PC-3 (cell line): ENCODE measurements around the gene ATG2A. TPM values are rescaled to one million over a fixed set of nuclear protein-coding genes. Genes with fewer than 3 reads are reported as not detected.

Source experiments
- ATAC-seq: fragments of 200-7000 bp; cut with Tn5 transposase; 2 replicates; pipeline ENCODE4 v1.9.1; 2020; ENCODE audit warnings: mild to moderate bottlenecking, moderate library complexity
- BruUV-seq: library from RNA; stranded (reverse); fragments of 400-500 nt; replicated peaks from 2 replicates; lab custom pipeline; 2021; lab: Mats Ljungman, UMichigan
- CTCF ChIA-PET: fragments of 300-600 bp; sonication (Branson Sonifier 250); formaldehyde crosslinking; loops from one replicate; lab custom pipeline; 2022; ENCODE audit warnings: antibody characterized with exemption; lab: Charles Lee
- POLR2A ChIA-PET: fragments of 300-600 bp; sonication (Branson Sonifier 250); formaldehyde crosslinking; loops from one replicate; lab custom pipeline; 2022; ENCODE audit warnings: antibody characterized with exemption; ENCODE audit not compliant: unreplicated experiment; lab: Charles Lee
- DNase-seq: peaks from one replicate; pipeline ENCODE4 v3.0.0-alpha.2; 2015
- H2AFZ ChIP-seq: fragments of 300-600 bp; sonication (generic); 2 replicates; pipeline ENCODE4 v1.6.0; 2016; ENCODE audit warnings: antibody characterized with exemption, low read length
- H3F3A ChIP-seq: fragments of 300-600 bp; sonication (generic); one replicate; pipeline ENCODE4 v1.6.0; 2017; ENCODE audit warnings: antibody characterized with exemption, low read length, control low read depth, mild to moderate bottlenecking; ENCODE audit not compliant: unreplicated experiment
- H3K27ac ChIP-seq: fragments of 300-600 bp; sonication (generic); 2 replicates; pipeline ENCODE4 v1.5.1; 2016; ENCODE audit warnings: mild to moderate bottlenecking, low read length
- H3K27me3 ChIP-seq: fragments of 300-600 bp; sonication (generic); 2 replicates; pipeline ENCODE4 v1.6.1; 2016; ENCODE audit warnings: low read length, mixed read lengths
- H3K36me3 ChIP-seq: fragments of 300-600 bp; sonication (generic); 2 replicates; pipeline ENCODE4 v1.6.1; 2016; ENCODE audit warnings: low read depth, mixed run types, low read length, mixed read lengths
- H3K4me1 ChIP-seq: fragments of 300-600 bp; sonication (generic); 2 replicates; pipeline ENCODE4 v1.5.1; 2016; ENCODE audit warnings: low read length; ENCODE audit not compliant: insufficient read depth
- H3K4me2 ChIP-seq: fragments of 300-600 bp; sonication (generic); 2 replicates; pipeline ENCODE4 v1.6.0; 2016; ENCODE audit warnings: low read length
- H3K4me3 ChIP-seq: fragments of 300-600 bp; sonication (generic); 2 replicates; pipeline ENCODE4 v1.5.1; 2016; ENCODE audit warnings: mild to moderate bottlenecking, low read length, mixed read lengths
- H3K79me2 ChIP-seq: fragments of 300-600 bp; sonication (generic); 2 replicates; pipeline ENCODE4 v1.6.1; 2017; ENCODE audit warnings: low read length, mixed read lengths
- H3K9ac ChIP-seq: fragments of 300-600 bp; sonication (generic); 2 replicates; pipeline ENCODE4 v1.6.0; 2016; ENCODE audit warnings: mild to moderate bottlenecking, low read length
- H3K9me2 ChIP-seq: fragments of 300-600 bp; sonication (generic); replicated peaks from 2 replicates; pipeline ENCODE4 v1.6.1; 2016; ENCODE audit warnings: mixed run types, low read length, mixed read lengths
- H3K9me3 ChIP-seq: fragments of 300-600 bp; sonication (generic); 2 replicates; pipeline ENCODE4 v1.6.1; 2016; ENCODE audit warnings: low read length, mixed read lengths
- H4K20me1 ChIP-seq: fragments of 300-600 bp; sonication (generic); 2 replicates; pipeline ENCODE4 v1.6.1; 2016; ENCODE audit warnings: low read length, mixed read lengths
- CTCF ChIP-seq: fragments of 300-600 bp; sonication (generic); conservative IDR thresholded peaks from 2 replicates; pipeline ENCODE4 v1.5.1; 2017; ENCODE audit warnings: antibody characterized with exemption, low read depth, mild to moderate bottlenecking, low read length
- EZH2 ChIP-seq: fragments of 300-600 bp; sonication (generic); IDR thresholded peaks from one replicate; pipeline ENCODE4 v1.6.1; 2017; ENCODE audit warnings: antibody characterized with exemption, mild to moderate bottlenecking, low read length; ENCODE audit not compliant: unreplicated experiment
- EZH2phosphoT487 ChIP-seq: fragments of 300-600 bp; sonication (generic); IDR thresholded peaks from 2 replicates; pipeline ENCODE4 v1.6.1; 2018; ENCODE audit warnings: mild to moderate bottlenecking, antibody characterized with exemption, low read length, borderline replicate concordance
- intact Hi-C: fragments of 100-400 bp; cut with micrococcal nuclease; formaldehyde crosslinking; loops from 2 replicates; pipeline ENCODE4 v1.9.0; 2023
- total RNA-seq: library from RNA; depleted of rRNA; stranded (reverse); fragments of >200 nt; gene quantifications from 2 replicates; pipeline ENCODE4 v1.2.3, GENCODE V29; 2014

ATG2A gene
- total RNA-seq, 1 experiment from 2014 or later, result 45.6 TPM

- POLR2A ChIA-PET, result no interaction called here
- DNase-seq (no peak), ATAC-seq (no peak)
- BruUV-seq, result no TSS peak
- no peaks in the 10 kb centered on the region for H3K27me3 ChIP-seq
- no peak overlapping the region for H2AFZ ChIP-seq
- H3K27ac ChIP-seq, result no peak overlapping the region
- H3K9ac ChIP-seq, result no peak overlapping the region
- H3K9me2 ChIP-seq, result no peaks in the 10 kb centered on the region
- H3K9me3 ChIP-seq, result no peaks in the 10 kb centered on the region
- peaks cover 60% of the 10 kb centered on the region for H3K4me1 ChIP-seq
- H3K79me2 ChIP-seq, result peaks cover 83% of the 10 kb centered on the region
- CTCF ChIA-PET, result no interaction called here
- TF ChIP-seq EZH2phosphoT487 (no peak), EZH2 (no peak), CTCF (no peak)
- no peak overlapping the region for H3K4me2 ChIP-seq
- peaks cover 32% of the 10 kb centered on the region; the same call in 1 of the 2 replicates for H4K20me1 ChIP-seq
- no peak overlapping the region for H3K4me3 ChIP-seq
- peaks cover 26% of the 10 kb centered on the region; the same call in 1 of the 2 replicates for H3K36me3 ChIP-seq
- H3F3A ChIP-seq, result peaks cover 4% of the 10 kb centered on the region
- intact Hi-C loops, result no loop called here
Observed at GRCh38 chr11:64861227-64861975, 55.6 kb downstream of the ATG2A start.

GRCh38 chr11:64859542-64860414 is 57.2 kb downstream of the ATG2A start:
- Histone ChIP-seq H3K4me1 (peaks cover 60% of the 10 kb centered on the region), H3K4me2 (no peak overlapping the region), H3K27ac (no peak overlapping the region), H3K9ac (no peak overlapping the region), H3K9me3 (no peaks in the 10 kb centered on the region), H3K4me3 (no peak overlapping the region), H3K9me2 (no peaks in the 10 kb centered on the region), H3K36me3 (peaks cover 36% of the 10 kb centered on the region), H3K79me2 (peaks cover 79% of the 10 kb centered on the region), H3K27me3 (no peaks in the 10 kb centered on the region), H4K20me1 (peaks cover 19% of the 10 kb centered on the region; the same call in 1 of the 2 replicates), H3F3A (peaks cover 4% of the 10 kb centered on the region), H2AFZ (no peak overlapping the region)
- CTCF ChIA-PET, result no interaction called here
- no peak for DNase-seq
- no TSS peak for BruUV-seq
- no peak for ATAC-seq
- intact Hi-C loops, result no loop called here
- TF ChIP-seq EZH2phosphoT487 (no peak), EZH2 (no peak), CTCF (no peak)
- POLR2A ChIA-PET, result interaction anchor here (1.1 kb wide), 1 partner anchor 9 kb away, joined by 4 read pairs; no protein-coding TSS in a partner anchor
